COR-L47 (cell line): ENCODE results near the gene LTF.
A peak's percentile ranks its signal among the peaks of the same experiment; 100 is the strongest.

Source experiments
- DNase-seq: peaks from one replicate; lab custom pipeline; 2025; lab: John Stamatoyannopoulos, UW

The LTF gene

DNA sequence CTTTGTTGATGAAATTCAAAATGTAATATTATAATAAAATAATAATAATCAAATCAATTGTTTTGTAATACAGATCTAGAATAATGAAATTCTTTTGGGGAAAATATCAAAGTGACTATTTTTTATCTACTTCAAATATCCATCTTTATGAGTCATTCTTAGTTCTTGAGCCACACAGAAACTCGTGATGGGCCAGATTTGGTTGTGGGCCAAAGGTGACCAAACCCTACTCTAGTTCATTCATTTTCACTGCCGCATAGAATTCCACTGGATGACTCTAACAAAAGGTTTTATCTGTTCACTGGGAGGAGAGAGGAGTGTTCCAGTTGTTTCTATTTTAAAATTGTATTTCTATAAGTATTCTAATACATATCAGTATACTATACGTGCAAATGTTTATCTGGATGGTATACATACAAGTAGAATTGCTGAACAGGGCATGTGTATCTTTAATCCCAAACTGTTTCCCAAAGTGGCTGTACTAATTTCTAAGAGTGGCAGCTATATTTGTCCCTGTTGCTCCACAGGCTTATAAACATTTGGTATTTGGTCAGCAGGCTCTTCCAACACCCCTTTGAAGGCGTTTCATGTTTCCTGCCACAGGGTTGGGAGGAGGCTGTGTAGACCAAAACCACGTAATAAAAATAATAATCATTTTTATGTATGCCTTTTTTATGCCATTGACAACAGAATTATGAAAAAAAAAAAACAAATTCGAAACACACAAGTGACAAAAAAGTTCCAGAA lies 25.8 kb upstream of the LTF start:
- DNase-seq = no peak

DNA sequence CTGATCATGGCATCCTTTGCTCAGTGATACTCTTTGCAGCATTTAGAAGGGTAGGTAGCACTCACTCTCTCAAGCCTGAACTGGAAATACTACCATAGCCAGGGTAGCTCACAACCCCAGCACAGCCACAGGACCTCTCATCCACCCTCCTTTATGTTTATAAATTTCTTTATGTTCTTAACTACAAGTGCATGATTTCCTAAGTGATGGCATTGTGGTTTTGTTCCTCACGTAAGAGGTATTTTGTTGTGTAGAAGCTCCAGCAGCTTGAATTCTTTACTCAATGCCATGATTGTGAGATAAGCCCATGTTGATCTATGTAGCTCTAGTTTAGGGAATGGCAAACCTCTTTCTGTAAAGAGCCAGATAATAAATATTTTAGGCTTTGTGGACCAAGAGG lies 25.2 kb upstream of the LTF start:
- DNase-seq = no peak

DNA sequence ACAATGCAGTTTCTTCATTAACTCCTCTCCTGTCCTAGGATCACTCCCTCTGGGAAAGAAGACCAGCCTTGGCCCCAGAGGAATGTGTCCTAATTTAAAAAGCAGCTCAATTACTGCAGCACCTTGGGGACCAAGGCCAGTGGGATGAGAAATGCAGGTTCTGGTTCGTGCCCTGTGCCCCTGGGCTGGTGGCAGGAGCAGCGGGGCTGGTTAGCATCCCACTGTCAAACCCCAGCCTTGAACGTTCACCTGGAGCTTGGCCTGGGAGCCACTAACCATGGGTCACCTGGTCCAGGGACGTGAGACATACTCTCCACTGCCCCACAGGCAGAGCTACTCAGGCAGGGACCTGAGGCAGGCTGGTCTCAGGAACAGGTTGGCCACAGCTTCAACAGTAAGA lies 24.7 kb upstream of the LTF start:
- DNase-seq = no peak

DNA sequence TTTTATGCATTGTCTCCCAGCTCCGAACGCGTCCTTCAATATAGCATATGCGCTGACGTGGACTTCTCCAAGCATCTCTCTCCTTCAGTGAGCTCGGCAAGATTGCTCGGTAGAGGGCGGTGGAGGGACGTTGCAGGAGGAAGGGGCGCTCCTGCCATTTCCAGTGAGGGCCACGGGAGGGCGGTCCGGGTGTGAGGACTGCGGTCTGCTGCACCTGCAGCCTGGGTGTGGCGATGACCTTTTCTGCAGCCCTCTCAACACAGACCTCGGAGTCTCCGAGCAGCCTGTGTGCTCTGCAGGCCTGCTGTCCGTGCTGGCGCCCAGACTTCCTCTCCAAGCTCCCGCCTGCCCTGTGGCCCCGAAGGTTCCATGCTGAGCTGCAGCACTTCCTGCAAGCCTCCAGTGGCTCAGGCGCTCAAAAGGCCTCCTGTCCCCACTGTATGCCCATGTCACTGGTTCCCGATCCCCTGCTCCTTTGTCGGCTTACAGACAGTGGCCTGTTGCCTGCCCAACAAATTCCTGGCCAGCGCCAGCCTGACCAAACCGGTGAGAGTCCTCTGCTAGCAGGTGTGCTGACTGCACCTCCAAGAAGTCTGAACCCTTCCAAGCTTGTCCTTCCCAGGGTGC lies 24.1 kb upstream of the LTF start:
- no peak for DNase-seq

DNA sequence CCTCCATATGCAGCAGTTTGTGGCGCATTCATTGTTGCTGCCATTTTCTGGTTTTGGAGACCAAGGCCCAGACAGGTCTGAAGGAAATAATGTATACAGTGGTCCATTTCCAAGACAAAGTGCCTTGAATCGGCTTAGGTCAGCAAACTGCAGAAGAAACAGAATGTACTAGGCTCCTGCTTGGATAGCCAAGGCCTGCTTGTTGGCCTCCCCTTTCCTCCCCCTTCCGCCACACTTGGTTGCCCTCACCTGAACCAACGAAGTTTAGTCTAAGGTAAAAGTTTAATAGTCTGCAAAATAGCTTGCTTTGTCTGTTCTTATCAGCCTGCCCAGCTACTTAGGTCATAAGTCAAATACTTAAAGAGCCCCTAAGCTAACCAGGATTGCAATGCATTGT lies 21.1 kb upstream of the LTF start:
- DNase-seq = no peak

DNA sequence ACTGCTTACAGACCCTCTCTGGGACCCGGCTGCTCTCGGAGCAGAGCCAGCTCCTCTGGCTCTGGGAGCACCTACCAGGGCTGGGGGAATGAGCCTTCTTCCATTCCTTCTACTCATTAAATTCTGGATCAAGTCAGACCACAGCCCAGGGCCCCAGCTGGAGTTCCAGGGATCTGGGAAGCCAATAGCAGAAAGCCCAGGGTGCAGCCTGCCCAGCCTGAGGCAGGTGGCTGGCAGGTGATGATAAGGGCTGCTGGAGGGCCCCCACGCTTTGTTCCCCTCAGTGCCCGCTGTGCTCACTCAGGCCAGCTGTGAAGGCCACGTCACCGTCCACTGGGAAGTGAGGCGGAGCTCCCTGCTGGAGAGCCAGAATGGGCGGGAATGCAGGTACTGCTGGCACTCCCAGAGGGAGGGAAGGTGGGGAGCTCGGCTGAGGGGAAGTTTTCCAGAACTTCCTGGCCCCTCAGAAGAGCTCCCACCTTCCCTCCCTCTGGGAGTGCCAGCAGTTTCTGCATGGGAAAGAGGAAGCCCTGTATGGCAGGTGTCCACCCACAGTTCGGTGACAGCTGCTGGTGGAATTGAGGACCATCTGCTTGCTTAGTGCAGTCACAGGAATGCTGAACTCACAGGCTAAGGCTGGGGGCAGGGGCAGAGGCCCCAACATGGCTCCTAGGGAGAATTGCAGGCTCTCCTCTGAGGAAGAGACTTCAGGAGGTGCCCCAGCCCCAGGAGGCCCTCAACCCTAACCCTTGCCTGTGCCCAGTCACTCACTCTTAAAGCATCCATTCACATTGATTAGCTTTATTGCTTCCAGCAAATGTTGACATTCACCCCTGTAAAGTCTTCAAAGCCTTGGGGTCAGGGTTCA lies 20.4 kb upstream of the LTF start:
- DNase-seq = peak; percentile 70

DNA sequence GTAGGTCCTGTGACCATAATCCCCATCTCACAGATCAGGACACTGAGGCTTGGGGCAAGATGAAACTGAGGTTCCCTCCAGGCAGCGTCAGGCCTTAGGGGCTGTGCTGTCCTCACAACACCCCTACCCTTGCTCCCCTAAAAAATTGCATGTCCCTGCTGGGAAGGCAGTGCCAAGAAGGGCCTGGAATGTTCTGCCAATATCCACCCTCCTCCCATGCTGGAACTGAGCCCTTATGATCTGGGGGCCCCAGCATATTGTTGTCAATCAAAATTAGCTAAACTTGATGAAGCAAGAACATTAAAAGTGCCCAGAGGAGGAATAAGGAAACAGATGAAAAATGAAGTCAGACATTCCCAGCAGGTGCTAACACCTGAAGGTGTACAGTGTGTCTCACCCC lies 19.7 kb upstream of the LTF start:
- DNase-seq = no peak

DNA sequence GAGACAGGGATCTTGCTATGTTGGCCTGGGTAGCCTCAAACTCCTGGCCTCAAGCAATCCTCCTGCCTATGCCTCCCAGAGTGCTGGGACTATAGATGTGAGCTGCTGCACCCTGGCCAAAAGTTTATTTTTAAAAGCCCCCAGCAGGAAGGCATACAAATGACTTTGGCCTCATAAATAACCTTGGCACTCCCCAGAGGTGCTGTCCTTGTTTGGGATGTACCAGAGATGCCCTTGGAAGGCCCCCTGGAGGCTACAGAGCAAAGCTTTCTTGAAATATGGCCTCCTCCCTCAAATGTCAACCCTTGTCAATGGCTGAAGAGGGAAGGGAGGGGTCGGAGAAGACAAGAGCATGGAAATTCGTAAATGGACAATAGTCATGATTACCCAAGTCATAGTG lies 19.1 kb upstream of the LTF start:
- DNase-seq = no peak

DNA sequence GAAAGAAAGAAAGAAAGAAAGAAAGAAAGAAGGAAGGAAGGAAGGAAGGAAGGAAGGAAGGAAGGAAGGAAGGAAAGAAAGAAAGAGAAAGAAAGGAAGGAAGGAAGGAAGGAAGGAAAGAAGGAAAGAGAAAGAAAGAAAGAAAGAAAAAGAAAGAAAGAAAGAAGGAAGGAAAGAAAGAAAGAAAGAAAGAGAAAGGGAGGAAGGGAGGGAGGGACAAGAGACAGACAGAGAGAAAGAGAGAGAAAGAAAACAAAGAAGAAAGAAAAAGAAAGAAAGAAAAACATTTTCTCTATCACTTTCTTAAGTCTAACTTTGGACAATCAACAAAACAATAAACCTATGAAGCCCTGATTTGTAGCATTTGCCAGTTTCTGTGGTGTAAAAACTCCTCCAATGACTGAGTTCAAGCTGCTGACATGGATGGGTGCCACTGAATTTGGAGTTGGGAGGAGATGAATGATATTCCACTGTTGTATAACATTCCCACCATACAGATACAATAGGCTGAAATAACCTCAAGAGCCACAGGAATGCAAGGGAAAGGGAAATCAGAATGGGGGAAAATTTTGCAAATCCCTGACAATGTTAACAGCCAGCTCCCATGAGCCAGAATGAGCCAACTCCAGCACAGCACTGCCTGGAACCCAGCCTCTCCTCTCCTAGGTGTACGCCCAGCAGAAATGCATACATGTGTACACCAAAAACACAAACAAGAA lies 18.1 kb upstream of the LTF start:
- no peak for DNase-seq

DNA sequence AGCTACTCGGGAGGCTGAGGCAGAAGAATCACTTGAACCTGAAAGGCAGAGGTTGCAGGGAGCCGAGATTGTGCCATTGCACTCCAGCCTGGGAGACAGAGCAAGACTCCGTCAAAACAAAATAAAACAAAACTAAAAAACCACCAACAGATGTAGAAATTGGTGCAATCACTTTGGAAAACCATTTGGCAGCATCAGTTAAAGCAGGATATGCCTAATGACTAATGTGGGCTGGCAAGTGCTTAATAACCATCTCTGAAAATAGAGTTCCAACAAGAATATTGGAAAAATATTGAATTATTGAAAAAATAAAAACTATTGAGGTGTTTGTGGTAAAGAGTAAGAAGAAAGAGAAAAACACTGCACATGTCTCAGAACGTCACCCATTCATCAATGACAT lies 16.9 kb upstream of the LTF start:
- DNase-seq = no peak

DNA sequence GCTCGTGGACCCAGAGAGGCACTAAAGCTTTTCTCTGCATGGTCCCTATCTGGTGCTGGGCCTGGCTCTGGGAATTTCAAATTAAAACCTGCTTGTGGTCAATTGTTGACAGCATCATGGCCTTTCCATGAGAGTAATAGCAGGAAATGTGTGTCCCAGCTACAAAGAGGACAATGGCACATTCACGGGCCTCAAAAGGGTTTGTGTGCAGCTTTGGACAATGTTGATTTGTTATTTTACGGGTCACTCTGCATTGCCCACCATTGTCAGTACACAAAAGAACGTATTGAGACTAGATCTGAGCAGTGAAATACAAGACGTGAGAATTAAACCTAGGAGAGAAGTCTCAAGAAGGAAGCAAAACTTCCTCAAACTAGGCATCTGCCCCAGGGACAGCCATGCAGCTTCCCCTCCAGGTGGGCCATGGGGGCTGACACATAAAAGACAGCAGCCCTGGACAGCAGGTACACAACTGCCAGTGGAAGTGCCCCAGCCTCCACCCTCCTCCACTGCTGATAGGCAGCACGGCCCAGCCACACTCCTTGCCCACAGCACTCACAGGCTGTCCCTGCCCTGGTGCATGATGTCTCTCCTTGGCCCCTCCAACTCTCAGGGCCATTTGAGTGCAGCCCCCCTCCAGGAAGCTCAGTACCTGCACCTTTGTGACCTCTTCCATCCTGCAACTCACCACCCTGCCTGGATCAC lies 15.9 kb upstream of the LTF start:
- no peak for DNase-seq

DNA sequence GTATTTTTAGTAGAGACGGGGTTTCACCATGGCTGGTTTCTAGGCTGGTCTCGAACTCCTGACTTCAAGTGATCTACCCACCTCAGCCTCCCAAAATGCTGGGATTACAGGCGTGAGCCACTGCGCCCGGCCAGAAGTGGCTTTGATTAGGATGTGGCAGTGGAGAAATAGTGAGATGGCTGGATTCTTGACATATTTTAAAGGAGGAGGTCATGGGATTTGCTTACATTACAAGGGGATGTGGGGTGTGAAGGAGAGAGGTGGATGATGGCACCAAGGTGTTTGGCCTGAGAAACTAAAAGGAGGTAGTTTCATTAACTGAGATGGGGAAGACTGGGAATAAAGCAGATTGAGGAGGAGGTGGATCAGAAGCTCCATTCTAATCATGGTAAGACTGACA lies 15.0 kb upstream of the LTF start:
- no peak for DNase-seq

DNA sequence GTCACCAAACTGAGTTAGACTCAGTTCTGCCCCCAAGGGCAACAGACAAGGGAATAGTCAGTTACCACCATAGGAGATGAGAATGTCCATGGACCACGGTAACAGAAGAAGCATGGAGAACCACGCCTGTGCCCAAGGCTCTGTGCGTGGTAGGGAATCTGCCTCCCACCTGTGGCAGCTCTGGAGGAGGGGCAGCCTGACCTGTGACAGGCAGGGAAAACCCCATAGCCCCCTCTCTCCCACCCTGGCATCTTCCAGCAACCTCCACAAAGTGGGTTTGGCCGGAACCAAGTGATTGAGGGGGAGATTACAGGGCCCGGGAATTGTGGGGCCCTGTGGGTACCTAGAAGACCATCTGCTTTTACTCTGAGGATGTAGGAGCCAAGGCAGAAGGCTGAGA lies 14.3 kb upstream of the LTF start:
- DNase-seq = no peak

DNA sequence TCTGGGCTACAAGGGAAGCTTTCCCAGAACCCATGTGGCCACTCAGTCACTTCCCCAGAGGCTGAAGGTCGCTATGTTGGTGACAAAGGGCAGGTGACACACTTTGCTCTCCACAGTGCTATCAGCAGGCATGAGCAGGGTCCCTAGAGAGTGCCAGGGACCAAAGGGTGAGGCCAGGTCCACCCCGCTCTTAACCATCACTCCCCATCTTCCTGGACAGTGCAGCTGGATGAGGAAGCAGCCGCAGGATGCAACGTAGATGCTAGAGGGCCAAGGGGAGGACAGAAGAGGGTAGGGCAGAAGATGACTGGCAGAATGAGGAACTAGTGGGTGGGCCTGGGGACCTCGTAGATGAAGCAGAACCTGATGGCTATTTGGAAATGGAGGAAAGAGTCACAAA lies 13.6 kb upstream of the LTF start:
- no peak for DNase-seq

DNA sequence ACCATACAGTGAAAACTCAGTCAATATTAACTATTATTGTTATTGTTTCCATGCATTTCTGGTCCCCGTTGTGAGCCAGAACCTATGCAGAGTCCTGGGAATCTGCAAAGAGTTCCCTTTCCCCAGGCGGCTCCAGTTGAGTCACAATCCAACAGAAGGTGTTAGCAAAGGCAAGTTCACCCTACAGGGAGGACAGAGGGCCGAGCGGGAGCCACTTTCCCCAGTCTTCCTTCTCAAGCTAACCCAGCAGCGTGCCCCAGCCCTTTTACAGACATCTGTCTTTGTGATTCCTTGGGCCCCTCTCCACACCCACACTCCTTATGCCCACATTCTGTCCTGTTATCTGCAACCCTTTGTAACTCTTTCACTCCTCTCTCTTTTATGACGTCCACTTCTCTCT lies 13.1 kb upstream of the LTF start:
- no peak for DNase-seq

DNA sequence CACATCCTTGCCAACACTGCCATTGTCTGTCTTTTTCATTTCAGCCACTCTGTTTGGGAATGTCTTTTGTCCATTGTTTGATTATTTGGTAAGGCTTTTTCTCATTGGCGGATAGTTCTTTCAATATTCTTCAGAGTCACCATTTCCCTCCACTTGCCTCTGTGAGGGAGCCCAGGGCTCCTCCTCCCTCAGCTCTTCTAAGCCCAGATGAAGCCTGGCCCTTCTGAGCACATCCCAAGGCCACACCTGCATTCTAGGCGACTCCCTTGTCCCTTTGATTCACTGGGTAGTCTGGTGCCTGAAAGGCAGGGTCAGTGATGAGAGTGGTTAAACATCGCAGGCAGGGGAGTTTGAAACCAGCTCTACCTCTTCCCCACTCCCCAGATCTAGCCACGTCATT lies 12.4 kb upstream of the LTF start:
- DNase-seq = no peak

DNA sequence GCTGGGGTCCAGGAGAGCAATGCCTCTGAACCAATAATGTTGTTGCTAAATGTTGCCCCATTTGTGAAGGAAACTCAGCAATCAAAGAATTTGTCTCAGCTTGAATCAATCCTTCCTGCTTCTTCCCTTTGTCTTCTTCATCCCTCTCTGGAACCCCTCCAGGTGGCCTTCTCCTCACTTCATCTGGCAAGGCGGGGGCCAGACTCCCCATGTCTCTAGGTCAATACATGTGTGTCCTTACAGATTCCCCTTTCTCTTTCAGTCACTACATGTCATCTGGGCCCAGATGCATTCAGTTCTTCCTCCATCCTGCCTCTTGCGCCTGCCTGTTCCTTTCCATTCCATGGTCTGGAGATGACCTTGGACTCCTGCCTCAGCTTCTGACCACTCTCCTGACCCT lies 8.0 kb upstream of the LTF start:
- no peak for DNase-seq

DNA sequence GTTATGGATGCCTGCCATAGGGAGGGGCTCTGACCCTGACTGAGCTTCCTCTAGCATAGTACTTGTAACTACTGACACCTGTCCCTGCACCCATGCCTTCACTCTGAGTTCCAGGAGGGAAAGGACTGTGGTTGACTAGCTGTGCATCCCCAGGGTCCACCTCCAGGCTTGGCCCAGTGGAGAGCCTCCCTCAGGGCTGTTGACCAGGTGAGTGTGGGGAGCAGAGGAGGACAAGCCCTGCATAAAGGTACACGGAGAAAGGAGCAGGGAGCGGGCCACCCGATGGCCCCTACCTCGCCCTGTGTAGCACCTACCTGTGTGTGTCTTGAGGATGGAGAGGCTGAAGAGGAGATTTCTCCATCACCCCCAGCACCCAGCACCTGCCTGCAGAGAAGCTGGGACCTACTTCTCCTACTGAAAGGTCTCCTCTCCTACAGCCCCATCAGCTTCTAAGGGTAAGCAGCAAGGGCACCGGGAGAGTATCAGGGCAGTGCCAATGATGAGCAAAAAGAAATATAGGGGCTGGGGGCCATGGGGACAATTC lies 6.7 kb upstream of the LTF start:
- no peak for DNase-seq

DNA sequence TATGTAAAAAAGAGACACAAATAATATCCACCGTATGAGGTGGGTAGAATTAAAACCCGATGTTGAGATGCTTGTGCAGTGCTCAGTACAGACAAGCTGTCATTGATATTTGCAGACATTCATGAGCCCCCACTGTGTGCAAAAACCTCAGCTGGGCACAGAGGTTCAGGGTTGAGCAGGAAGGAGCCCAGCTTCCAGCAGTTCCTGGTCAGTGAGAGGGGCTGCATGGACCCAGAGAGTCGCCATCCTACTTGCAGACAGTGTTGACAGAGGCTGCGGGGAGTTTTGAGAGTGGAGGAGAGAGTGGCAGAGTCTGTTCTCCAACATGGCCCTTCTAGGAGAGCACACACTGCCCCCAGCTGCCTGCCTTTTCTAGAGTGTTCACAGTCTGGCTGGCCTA lies 6.1 kb upstream of the LTF start:
- DNase-seq = no peak

DNA sequence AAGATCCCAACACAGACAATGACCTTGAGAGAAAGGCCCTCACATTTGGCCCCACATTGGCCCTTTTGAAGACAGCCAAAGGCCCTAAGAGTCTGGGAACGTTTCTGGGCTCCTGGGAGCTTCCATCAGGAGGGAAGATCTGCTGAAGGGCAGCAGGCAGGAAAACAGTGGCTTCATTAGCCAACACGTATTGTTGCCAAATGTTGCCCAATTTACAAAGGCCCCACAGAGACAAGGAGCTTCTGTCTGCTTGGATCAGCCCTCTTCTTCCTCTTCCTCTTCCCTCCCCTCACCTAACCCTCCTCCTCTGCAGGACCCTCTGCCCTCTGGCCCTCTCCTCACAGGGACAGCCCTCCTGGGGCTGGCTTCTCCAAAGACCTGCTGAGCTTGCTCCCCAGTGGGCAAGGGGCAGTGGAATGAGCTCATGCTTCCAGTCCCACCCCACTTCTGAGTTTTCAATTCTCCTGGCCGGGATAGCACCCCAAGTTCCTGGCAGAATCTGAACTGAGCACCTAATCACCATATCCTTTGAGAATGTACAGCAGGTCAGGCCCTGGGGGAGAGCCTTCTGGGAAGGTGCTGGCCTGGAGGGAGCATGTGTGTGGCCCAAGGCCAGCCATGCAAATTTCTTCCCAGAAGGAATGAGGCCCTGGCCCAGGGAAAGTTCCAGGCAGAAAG lies 5.1 kb upstream of the LTF start:
- DNase-seq = no peak
